GM12864 (cell line): ENCODE data around the gene PGM2L1.
"Not testable (repeated sequence)": the region's sequence is repeated elsewhere in the genome, so short reads cannot be mapped to it uniquely, and the experiment has no call there.

ENCODE experiments used
- DNase-seq: peaks from one replicate; pipeline ENCODE4 v3.0.0-alpha.2; 2011; ENCODE audit warnings: low read depth
- H3K4me3 ChIP-seq: 2 replicates; pipeline ENCODE4 v1.5.1; 2011; ENCODE audit warnings: mild to moderate bottlenecking, low read depth, low read length, control low read depth
- CTCF ChIP-seq: IDR thresholded peaks from 2 replicates; pipeline ENCODE4 v1.5.1; 2011; ENCODE audit warnings: low read depth, mild to moderate bottlenecking, moderate library complexity, low read length, control low read depth, inconsistent platforms; ENCODE audit errors: missing control alignments

The PGM2L1 gene

GRCh38 chr11:74366576-74366975 lies 31.7 kb downstream of the PGM2L1 start:
- DNase-seq: no peak
- no peak overlapping the region for H3K4me3 ChIP-seq
- no peak for TF ChIP-seq CTCF

GRCh38 chr11:74365805-74366204 lies 32.4 kb downstream of the PGM2L1 start:
- not testable (repeated sequence) for H3K4me3 ChIP-seq, DNase-seq

GRCh38 chr11:74357449-74357848 lies 40.8 kb downstream of the PGM2L1 start:
- no peak overlapping the region for H3K4me3 ChIP-seq
- no peak for TF ChIP-seq CTCF
- DNase-seq: no peak

- H3K4me3 ChIP-seq: no peak overlapping the region
- no peak for DNase-seq
- TF ChIP-seq CTCF: no peak
Observed at GRCh38 chr11:74355626-74356025, 42.6 kb downstream of the PGM2L1 start.

- DNase-seq: no peak
- TF ChIP-seq CTCF: no peak
- H3K4me3 ChIP-seq: no peak overlapping the region
Observed at GRCh38 chr11:74354036-74354435, 44.2 kb downstream of the PGM2L1 start.

GRCh38 chr11:74347381-74347780 lies 50.9 kb downstream of the PGM2L1 start:
- H3K4me3 ChIP-seq: no peak overlapping the region
- DNase-seq: no peak
- TF ChIP-seq CTCF: no peak

- no peak for TF ChIP-seq CTCF
Observed at GRCh38 chr11:74345420-74345819, 52.8 kb downstream of the PGM2L1 start.

GRCh38 chr11:74341921-74342320 lies 56.3 kb downstream of the PGM2L1 start:
- no peak for TF ChIP-seq CTCF
- no peak for DNase-seq
- no peak overlapping the region for H3K4me3 ChIP-seq

More at GRCh38 chr11:74345420-74345819, 52.8 kb downstream of the PGM2L1 start:
- no peak overlapping the region for H3K4me3 ChIP-seq
- DNase-seq: no peak
